MM.1S (cell line): ENCODE results near the gene LHFPL2.

Experiments used
- CTCF ChIP-seq: fragments of 300-600 bp; sonication (generic); IDR thresholded peaks from 2 replicates; pipeline ENCODE4 v1.5.1; 2016; ENCODE audit warnings: antibody characterized with exemption, low read length, mixed read lengths
- EZH2 ChIP-seq: fragments of 300-600 bp; sonication (generic); optimal IDR thresholded peaks from 2 replicates; pipeline ENCODE3; 2017; ENCODE audit warnings: low read depth, mild to moderate bottlenecking, antibody characterized with exemption, low read length, mixed read lengths
- EZH2phosphoT487 ChIP-seq: fragments of 300-600 bp; sonication (generic); IDR thresholded peaks from 2 replicates; pipeline ENCODE4 v1.6.1; 2018; ENCODE audit warnings: antibody characterized with exemption, low read length

GRCh38 chr5:78544561-78545201, 103.9 kb downstream of the LHFPL2 start:
- TF ChIP-seq EZH2 (no peak), CTCF (no peak), EZH2phosphoT487 (no peak)
